Coronary artery (tissue), 2 donors: Measurements from ENCODE around the gene GPR62.
A peak's percentile ranks its signal among the peaks of the same experiment; 100 is the strongest.
"Not testable (repeated sequence)": the region's sequence is repeated elsewhere in the genome, so short reads cannot be mapped to it uniquely, and the experiment has no call there.

ENCODE experiments used
- DNase-seq: peaks from one replicate; pipeline ENCODE4 v3.0.0-alpha.2; 2017; ENCODE audit warnings: low spot score
- H3K27ac ChIP-seq, 2 donors: fragments of 200-600 bp; sonication (generic); one replicate each; pipeline ENCODE4 v1.5.1; 2016 to 2019
- H3K4me3 ChIP-seq: fragments of 200-600 bp; sonication (generic); 2 replicates; pipeline ENCODE4 v1.5.1; 2016; ENCODE audit warnings: mild to moderate bottlenecking, moderate library complexity
- CTCF ChIP-seq: fragments of 200-600 bp; sonication (generic); IDR thresholded peaks from one replicate; pipeline ENCODE4 v1.5.1; 2019; ENCODE audit warnings: antibody characterized with exemption

Gene GPR62

GRCh38 chr3:51955175-51955892, at the start of gene GPR62:
TSS of gene GPR62 (plus strand) at chr3:51955381. CDS start at chr3:51955653, 272 bp downstream.
- DNase-seq, result no peak
- H3K4me3 ChIP-seq, result peak within 1 kb of the TSS; percentile 59

GRCh38 chr3:51908026-51908425, 47.2 kb upstream of the GPR62 start:
- Histone ChIP-seq H3K4me3 (no peak overlapping the region), H3K27ac (no peak overlapping the region)
- no peak for TF ChIP-seq CTCF
- no peak for DNase-seq

More at GRCh38 chr3:51955175-51955892, at the start of gene GPR62:
- peak within 1 kb of the TSS; percentile 62 to 67 for H3K27ac ChIP-seq
- TF ChIP-seq CTCF, result no peak

GRCh38 chr3:51916418-51916817, 38.8 kb upstream of the GPR62 start:
- TF ChIP-seq CTCF, result no peak
- H3K4me3 ChIP-seq, result no peak overlapping the region
- H3K27ac ChIP-seq, result no peak overlapping the region
- DNase-seq, result no peak

GRCh38 chr3:51921081-51921578, 34.1 kb upstream of the GPR62 start:
- DNase-seq, result no peak
- H3K27ac ChIP-seq, result no peak overlapping the region
- no peak overlapping the region for H3K4me3 ChIP-seq
- TF ChIP-seq CTCF, result no peak

GRCh38 chr3:51927061-51927977, 27.9 kb upstream of the GPR62 start:
- Histone ChIP-seq H3K27ac (no peak overlapping the region), H3K4me3 (no peak overlapping the region)
- DNase-seq, result no peak
- no peak for TF ChIP-seq CTCF

GRCh38 chr3:51928438-51928837, 26.7 kb upstream of the GPR62 start:
- no peak for DNase-seq
- no peak overlapping the region for H3K27ac ChIP-seq
- no peak for TF ChIP-seq CTCF
- H3K4me3 ChIP-seq, result no peak overlapping the region

- H3K27ac ChIP-seq, DNase-seq, H3K4me3 ChIP-seq: not testable (repeated sequence)
Measured at GRCh38 chr3:51928981-51929380, 26.2 kb upstream of the GPR62 start.
